Large intestine (tissue), 12 donors: ENCODE data around the gene SCN3B. TPM values are rescaled to one million over a fixed set of nuclear protein-coding genes. Genes with fewer than 3 reads are reported as not detected.

Experiments
- DNase-seq, 2 donors: peaks; one replicate each; pipeline versions ENCODE4 v3.0.0 to v3.0.0-alpha.2; 2013
- H3K27ac ChIP-seq: one replicate; pipeline ENCODE4 v1.5.1; 2013; ENCODE audit warnings: low read length
- H3K27me3 ChIP-seq: 2 replicates; pipeline ENCODE4 v1.6.1; 2013; ENCODE audit warnings: low read length; ENCODE audit not compliant: control insufficient read depth, insufficient read depth
- H3K36me3 ChIP-seq: 2 replicates; pipeline ENCODE4 v1.6.1; 2013; ENCODE audit warnings: low read length; ENCODE audit not compliant: control insufficient read depth, insufficient read depth
- H3K4me1 ChIP-seq: one replicate; pipeline ENCODE4 v1.6.1; 2013; ENCODE audit warnings: low read length; ENCODE audit not compliant: control insufficient read depth, insufficient read depth
- H3K4me3 ChIP-seq: one replicate; pipeline ENCODE4 v1.5.1; 2013; ENCODE audit warnings: low read length
- H3K9me3 ChIP-seq: one replicate; pipeline ENCODE4 v1.6.1; 2013; ENCODE audit warnings: mild to moderate bottlenecking, low read depth, low read length, moderate library complexity; ENCODE audit not compliant: control insufficient read depth
- WGBS: methylation state at CpG from one replicate; pipeline ENCODE4 v1.1.5; 2013; ENCODE audit warnings: low lambda C conversion rate; ENCODE audit not compliant: insufficient coverage; 5-methylcytosine and 5-hydroxymethylcytosine counted together
- long read RNA-seq, 11 donors: transcript quantifications; one replicate each; lab custom pipeline, GENCODE V29; 2026
- polyA plus RNA-seq: library from polyadenylated mRNA; unstranded; fragments of 120-200 nt; gene quantifications from one replicate; pipeline ENCODE4 v1.2.1, GENCODE V29; 2013

SCN3B gene
- 9.5 TPM for polyA plus RNA-seq
- long read RNA-seq, donor 1 = 0 reads
- long read RNA-seq, donor 2, full-length matches to known transcripts = 1 of 1 reads
- long read RNA-seq, donor 2, partial matches to known transcripts = 0 of 1 reads
- long read RNA-seq, donor 2, other reads (novel, unspliced or antisense) = 0 of 1 reads
- long read RNA-seq, donor 3 = 0 reads
- long read RNA-seq, donor 4 = 0 reads
- long read RNA-seq, donor 5 = 0 reads
- long read RNA-seq, donor 6, full-length matches to known transcripts = 1 of 6 reads
- long read RNA-seq, donor 6, partial matches to known transcripts = 5 of 6 reads
- long read RNA-seq, donor 6, other reads (novel, unspliced or antisense) = 0 of 6 reads
- long read RNA-seq, donor 7, full-length matches to known transcripts = 2 of 2 reads
- long read RNA-seq, donor 7, partial matches to known transcripts = 0 of 2 reads
- long read RNA-seq, donor 7, other reads (novel, unspliced or antisense) = 0 of 2 reads
- long read RNA-seq, donor 8, full-length matches to known transcripts = 2 of 2 reads
- long read RNA-seq, donor 8, partial matches to known transcripts = 0 of 2 reads
- long read RNA-seq, donor 8, other reads (novel, unspliced or antisense) = 0 of 2 reads
- long read RNA-seq, donor 9, partial matches to known transcripts = 6 of 6 reads
- long read RNA-seq, donor 9, other reads (novel, unspliced or antisense) = 0 of 6 reads
- long read RNA-seq, donor 10, full-length matches to known transcripts = 1 of 1 reads
- long read RNA-seq, donor 10, partial matches to known transcripts = 0 of 1 reads
- long read RNA-seq, donor 10, other reads (novel, unspliced or antisense) = 0 of 1 reads
- long read RNA-seq, donor 11, full-length matches to known transcripts = 1 of 1 reads
- long read RNA-seq, donor 11, partial matches to known transcripts = 0 of 1 reads
- long read RNA-seq, donor 11, other reads (novel, unspliced or antisense) = 0 of 1 reads

DNA sequence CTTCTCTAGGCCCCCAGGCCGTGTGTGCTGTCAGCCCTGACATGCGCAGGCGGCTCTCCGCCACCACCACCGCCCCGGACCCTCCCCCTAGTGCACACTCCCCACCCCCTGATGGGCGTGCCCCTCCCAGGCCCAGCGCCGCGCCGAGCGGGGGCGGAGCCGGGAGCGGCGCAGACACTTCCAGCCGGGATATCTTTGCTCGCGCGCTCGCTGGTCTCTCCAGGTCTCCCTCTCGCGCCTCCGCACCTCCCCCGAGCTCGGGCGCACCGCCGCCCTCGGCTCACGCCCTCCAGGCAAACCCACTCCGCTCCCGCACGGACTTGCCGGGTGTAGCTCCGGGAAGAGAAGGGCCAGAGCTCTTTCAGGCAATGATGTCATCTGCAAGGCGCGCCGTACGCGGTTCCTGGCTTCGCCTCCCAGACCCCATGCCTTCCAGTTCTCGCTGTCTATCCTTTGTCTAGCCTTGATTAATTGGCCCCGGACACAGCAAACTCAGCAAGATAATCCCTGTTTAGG lies at the start of gene SCN3B:
SCN3B (minus strand) TSS at position 59 of the 516 bp plus-strand sequence. CDS start 823 bp downstream, outside the sequence.
- WGBS = no CpG with 5 or more reads among the region's 44 CpGs
- peak within 1 kb of the TSS; percentile 49 for H3K27ac ChIP-seq

DNA sequence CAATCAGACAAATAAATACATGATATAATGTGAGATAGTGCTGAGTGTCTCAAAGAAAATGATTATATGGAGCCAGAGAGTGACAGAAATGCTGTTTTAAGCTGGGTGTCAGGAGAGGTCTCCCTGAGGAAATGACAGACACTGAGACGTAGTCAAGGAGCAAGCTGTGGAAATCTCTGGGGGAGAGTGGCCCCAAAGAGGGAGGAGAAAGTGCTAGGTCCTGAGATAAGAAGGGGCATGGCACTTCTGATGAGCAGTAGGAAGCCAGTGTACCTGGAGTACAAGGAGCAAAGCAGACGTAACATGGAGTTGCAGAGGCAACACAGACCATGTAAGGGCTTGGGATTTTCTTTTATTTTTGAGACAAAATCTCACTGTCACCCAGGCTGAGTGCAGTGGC lies 48.3 kb upstream of the SCN3B start:
- no CpG with 5 or more reads among the region's 2 CpGs for WGBS
- DNase-seq = peak; percentile 81 to 91
- no peaks in the 10 kb centered on the region for H3K27me3 ChIP-seq

More for the DNA sequence above, at the start of gene SCN3B:
- Histone ChIP-seq H3K9me3 (no peaks in the 10 kb centered on the region), H3K4me3 (peak within 1 kb of the TSS; percentile 58), H3K36me3 (no peaks in the 10 kb centered on the region), H3K4me1 (peaks cover 15% of the 10 kb centered on the region), H3K27me3 (peaks cover 34% of the 10 kb centered on the region)
- DNase-seq = peak; percentile 71 to 90

DNA sequence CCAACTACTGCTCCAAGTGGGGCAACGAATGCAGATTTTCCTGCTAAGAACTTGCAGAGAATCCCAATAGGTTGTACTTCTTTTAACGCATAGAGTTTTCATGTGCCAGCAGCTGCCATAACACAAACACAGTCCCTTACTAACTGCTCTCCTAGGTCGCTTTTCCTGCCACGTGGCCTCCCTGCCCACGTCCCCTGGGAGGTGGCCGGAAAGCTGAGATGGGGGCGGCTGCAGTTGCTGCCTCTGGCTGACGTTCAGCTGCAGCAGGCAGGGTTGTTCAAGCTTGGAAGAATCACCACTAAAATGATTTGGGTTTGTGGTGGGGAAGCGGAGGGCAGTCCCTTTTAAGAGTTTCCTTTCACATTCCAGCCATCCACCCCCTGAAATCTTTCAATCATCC lies 47.7 kb upstream of the SCN3B start:
- Histone ChIP-seq H3K4me3 (no peak overlapping the region), H3K27me3 (no peaks in the 10 kb centered on the region), H3K4me1 (peaks cover 18% of the 10 kb centered on the region), H3K9me3 (no peaks in the 10 kb centered on the region), H3K27ac (no peak overlapping the region), H3K36me3 (no peaks in the 10 kb centered on the region)
- no CpG with 5 or more reads among the region's 9 CpGs for WGBS
- DNase-seq = no peak

More for the DNA sequence above, 48.3 kb upstream of the SCN3B start:
- no peaks in the 10 kb centered on the region for H3K9me3 ChIP-seq
- no peaks in the 10 kb centered on the region for H3K36me3 ChIP-seq
- H3K4me3 ChIP-seq = no peak overlapping the region
- H3K4me1 ChIP-seq = peaks cover 18% of the 10 kb centered on the region
- no peak overlapping the region for H3K27ac ChIP-seq

- peak; percentile 90 to 97 for DNase-seq
- Histone ChIP-seq H3K27me3 (no peaks in the 10 kb centered on the region), H3K4me3 (no peak overlapping the region), H3K36me3 (no peaks in the 10 kb centered on the region), H3K4me1 (peaks cover 18% of the 10 kb centered on the region), H3K27ac (peak overlapping the region; percentile 72), H3K9me3 (no peaks in the 10 kb centered on the region)
- no CpG with 5 or more reads among the region's 3 CpGs for WGBS
Observed at GRCh38 chr11:123700772-123701171, 46.3 kb upstream of the SCN3B start.

DNA sequence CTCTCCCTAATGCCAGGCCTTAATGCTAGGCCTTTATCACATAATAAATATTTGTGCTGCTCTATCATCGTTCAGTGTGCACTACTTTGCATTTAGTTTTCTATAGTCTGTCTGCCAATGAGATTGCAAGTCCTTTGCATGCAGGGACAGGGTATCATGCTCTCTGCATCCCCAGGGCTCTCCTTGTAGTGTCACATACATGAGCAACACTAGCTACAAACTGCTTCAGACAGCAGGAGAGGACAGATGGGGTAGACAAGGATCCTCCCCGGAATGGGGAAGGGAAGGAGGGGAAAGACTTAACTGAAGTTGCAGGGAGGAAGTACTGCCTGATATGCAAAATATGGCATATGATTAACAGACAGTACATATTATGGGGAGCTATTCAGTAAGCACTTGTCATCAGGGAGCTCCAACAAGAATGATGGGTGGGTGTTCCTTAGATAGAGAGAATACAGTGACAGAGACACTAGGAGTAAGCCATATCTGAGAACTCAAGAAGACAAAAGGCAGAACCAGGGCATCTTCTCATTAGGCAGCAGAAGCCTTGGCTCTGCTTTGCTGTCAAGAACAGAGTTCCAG lies 44.2 kb upstream of the SCN3B start:
- WGBS = 33% methylated on average over 1 of the region's 2 CpGs
- H3K27ac ChIP-seq = no peak overlapping the region
- H3K4me3 ChIP-seq = no peak overlapping the region
- DNase-seq = no peak
- H3K36me3 ChIP-seq = no peaks in the 10 kb centered on the region
- no peaks in the 10 kb centered on the region for H3K27me3 ChIP-seq
- no peaks in the 10 kb centered on the region for H3K9me3 ChIP-seq
- peaks cover 20% of the 10 kb centered on the region for H3K4me1 ChIP-seq

DNA sequence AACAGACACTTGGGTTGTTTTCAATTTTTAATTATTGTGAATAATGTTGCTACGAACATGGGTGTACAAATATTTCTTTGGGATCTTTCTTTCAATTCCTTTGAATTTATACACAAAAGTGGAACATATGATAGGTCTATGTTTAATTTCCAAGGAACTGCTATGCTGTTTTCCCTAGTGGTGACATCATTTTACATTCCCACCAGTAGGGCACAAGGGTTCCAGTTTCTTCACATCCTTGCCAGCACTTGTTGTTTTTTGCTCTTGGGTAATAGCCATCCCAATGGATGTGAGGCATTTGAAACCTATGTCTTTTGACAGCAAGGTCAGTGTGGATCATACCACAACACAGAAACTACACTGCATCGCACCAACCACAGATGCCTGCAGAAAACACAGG lies 41.8 kb upstream of the SCN3B start:
- Histone ChIP-seq H3K9me3 (no peaks in the 10 kb centered on the region), H3K4me1 (peaks cover 12% of the 10 kb centered on the region), H3K27me3 (no peaks in the 10 kb centered on the region), H3K4me3 (no peak overlapping the region), H3K27ac (no peak overlapping the region), H3K36me3 (no peaks in the 10 kb centered on the region)
- WGBS = 71% methylated on average over 1 of the region's 2 CpGs
- no peak for DNase-seq

DNA sequence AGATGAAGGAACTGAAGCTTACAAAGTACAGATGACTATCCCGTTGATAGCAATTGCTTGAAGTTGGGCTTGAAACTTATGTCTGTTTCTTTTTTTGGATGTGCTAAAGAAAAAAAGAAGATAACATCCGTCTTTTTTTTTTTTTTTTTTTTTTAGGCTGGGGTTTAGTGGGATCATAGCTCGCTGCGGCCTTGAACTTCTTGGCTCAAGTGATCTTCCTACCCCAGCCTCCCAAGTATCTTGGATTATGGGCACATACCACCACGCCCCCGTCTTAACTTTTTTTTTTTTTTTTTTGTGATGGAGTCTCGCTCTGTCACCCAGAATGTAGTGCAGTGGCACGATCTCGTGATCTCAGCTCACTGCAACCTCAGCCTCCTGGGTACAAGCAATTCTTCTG lies 40.8 kb upstream of the SCN3B start:
- no CpG with 5 or more reads among the region's 9 CpGs for WGBS
- no peaks in the 10 kb centered on the region for H3K9me3 ChIP-seq
- peaks cover 8% of the 10 kb centered on the region for H3K4me1 ChIP-seq
- no peak overlapping the region for H3K4me3 ChIP-seq
- DNase-seq = no peak
- H3K27ac ChIP-seq = no peak overlapping the region
- H3K36me3 ChIP-seq = no peaks in the 10 kb centered on the region
- no peaks in the 10 kb centered on the region for H3K27me3 ChIP-seq

DNA sequence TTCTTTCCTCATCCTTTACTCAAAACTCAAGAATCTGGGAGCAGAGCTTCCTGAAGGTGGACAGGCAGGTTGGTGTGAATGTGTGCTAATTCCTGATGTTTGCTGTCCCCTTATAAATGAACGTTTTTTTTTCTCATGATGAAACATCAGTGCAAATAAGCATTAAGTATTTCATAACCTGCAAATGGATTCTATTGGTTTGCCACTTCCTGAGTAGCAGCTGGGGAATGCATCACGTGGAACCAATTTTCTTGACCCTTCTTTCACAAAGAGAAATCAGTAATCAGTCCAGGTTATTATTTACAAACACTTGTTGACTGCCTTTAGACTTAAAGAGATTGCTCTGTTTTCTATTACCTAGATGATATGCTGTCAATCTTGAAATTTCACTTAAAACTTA lies 40.1 kb upstream of the SCN3B start:
- no peaks in the 10 kb centered on the region for H3K36me3 ChIP-seq
- no peaks in the 10 kb centered on the region for H3K27me3 ChIP-seq
- 66% methylated on average over 2 of the region's 2 CpGs for WGBS
- H3K4me1 ChIP-seq = peaks cover 8% of the 10 kb centered on the region
- H3K4me3 ChIP-seq = no peak overlapping the region
- no peaks in the 10 kb centered on the region for H3K9me3 ChIP-seq
- no peak overlapping the region for H3K27ac ChIP-seq
- DNase-seq = no peak

GRCh38 chr11:123692961-123693360 lies 38.5 kb upstream of the SCN3B start:
- peaks cover 4% of the 10 kb centered on the region for H3K27me3 ChIP-seq
- H3K4me1 ChIP-seq = peaks cover 8% of the 10 kb centered on the region
- DNase-seq = peak; percentile 29 to 84
- H3K4me3 ChIP-seq = no peak overlapping the region
- no peaks in the 10 kb centered on the region for H3K9me3 ChIP-seq
- no peak overlapping the region for H3K27ac ChIP-seq
- H3K36me3 ChIP-seq = no peaks in the 10 kb centered on the region

DNA sequence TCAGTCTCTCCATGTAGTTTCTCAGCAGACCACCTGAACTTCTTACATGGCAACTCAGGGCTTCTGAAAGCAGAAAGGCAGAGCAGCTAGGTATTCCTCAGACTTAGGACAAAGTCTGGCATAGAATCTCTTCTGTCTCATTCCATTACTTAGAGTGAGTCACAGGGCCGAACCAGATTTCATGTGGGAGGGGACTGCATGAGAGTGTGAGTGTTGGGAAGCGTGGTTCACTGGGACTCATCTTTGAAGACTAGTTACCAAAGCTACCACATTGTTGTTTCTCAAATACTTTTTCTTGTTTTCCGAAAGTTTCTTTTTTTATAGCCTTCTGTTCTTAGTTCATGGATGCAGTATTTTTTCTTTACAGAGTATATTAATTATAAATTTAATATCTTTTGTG lies 36.1 kb upstream of the SCN3B start:
- 100% methylated on average over 1 of the region's 3 CpGs for WGBS
- no peaks in the 10 kb centered on the region for H3K9me3 ChIP-seq
- no peak overlapping the region for H3K4me3 ChIP-seq
- peaks cover 8% of the 10 kb centered on the region for H3K4me1 ChIP-seq
- peaks cover 11% of the 10 kb centered on the region for H3K27me3 ChIP-seq
- H3K27ac ChIP-seq = no peak overlapping the region
- DNase-seq = peak; percentile 22 to 69
- no peaks in the 10 kb centered on the region for H3K36me3 ChIP-seq
